ENCODE results near the gene PRR5. TPM values are rescaled to one million over a fixed set of nuclear protein-coding genes. Genes with fewer than 3 reads are reported as not detected.

The PRR5 gene
- total RNA-seq, 2 donors from 2014 or later, result 12.5 to 20.4 TPM

- H3K36me3 ChIP-seq (replicated peaks in 1 of 2; ENCODE audit: insufficient read depth in 1 of 2, low read depth in 2 of 2), result no peaks in the 10 kb centered on the region
Measured at GRCh38 chr22:44728761-44729324, 26.8 kb downstream of the PRR5 start.

GRCh38 chr22:44729391-44730021 lies 27.5 kb downstream of the PRR5 start:
- peak; percentile 25 for ATAC-seq
- Histone ChIP-seq H3K4me1 (no peaks in the 10 kb centered on the region), H3K9me3 (no peaks in the 10 kb centered on the region), H3K27me3 (no peaks in the 10 kb centered on the region), H3K27ac (no peak overlapping the region), H3K4me3 (no peak overlapping the region), H3K36me3 (replicated peaks in 1 of 2; ENCODE audit: insufficient read depth in 1 of 2, low read depth in 2 of 2) (no peaks in the 10 kb centered on the region)
- intact Hi-C loops (cut with DNase I), result no loop called here
- 56 to 90% methylated on average over 16 to 38 of the region's 39 CpGs for WGBS, 2 donors
- TF ChIP-seq POLR2A (IDR thresholded peaks at IDR 0.05), result no peak
- no peak for TF ChIP-seq CTCF (IDR thresholded peaks at IDR 0.05)
- peak in 1 of 4 donors; percentile 35 for DNase-seq

More at GRCh38 chr22:44728761-44729324, 26.8 kb downstream of the PRR5 start:
- H3K27me3 ChIP-seq, result no peaks in the 10 kb centered on the region
- DNase-seq (no peak), ATAC-seq (no peak)
- TF ChIP-seq POLR2A (IDR thresholded peaks at IDR 0.05) (no peak), CTCF (IDR thresholded peaks at IDR 0.05) (no peak)
- no peaks in the 10 kb centered on the region for H3K4me1 ChIP-seq
- no peaks in the 10 kb centered on the region for H3K9me3 ChIP-seq
- intact Hi-C loops (cut with DNase I), result no loop called here
- WGBS, 2 donors, result 67 to 68% methylated on average over 5 to 21 of the region's 21 CpGs
- H3K4me3 ChIP-seq, result no peak overlapping the region
- no peak overlapping the region for H3K27ac ChIP-seq

- Histone ChIP-seq H3K4me3 (no peak overlapping the region), H3K9me3 (no peaks in the 10 kb centered on the region), H3K27me3 (no peaks in the 10 kb centered on the region), H3K36me3 (replicated peaks in 1 of 2; ENCODE audit: insufficient read depth in 1 of 2, low read depth in 2 of 2) (no peaks in the 10 kb centered on the region), H3K4me1 (no peaks in the 10 kb centered on the region), H3K27ac (no peak overlapping the region)
- ATAC-seq (no peak), DNase-seq (no peak)
- intact Hi-C loops (cut with DNase I), result no loop called here
- WGBS, 2 donors, result 69 to 93% methylated on average over 9 to 10 of the region's 14 CpGs
- no peak for TF ChIP-seq CTCF (IDR thresholded peaks at IDR 0.05)
- no peak for TF ChIP-seq POLR2A (IDR thresholded peaks at IDR 0.05)
Measured at GRCh38 chr22:44730022-44730393, 28.0 kb downstream of the PRR5 start.

GRCh38 chr22:44730490-44731356 lies 28.7 kb downstream of the PRR5 start:
- TF ChIP-seq CTCF (IDR thresholded peaks at IDR 0.05) (no peak), POLR2A (IDR thresholded peaks at IDR 0.05) (no peak)
- no peak overlapping the region for H3K27ac ChIP-seq
- no peaks in the 10 kb centered on the region for H3K4me1 ChIP-seq
- intact Hi-C loops (cut with DNase I), result no loop called here
- WGBS, 2 donors, result 67 to 83% methylated on average over 12 to 17 of the region's 19 CpGs
- no peak for DNase-seq
- H3K4me3 ChIP-seq, result no peak overlapping the region
- no peaks in the 10 kb centered on the region for H3K9me3 ChIP-seq
- no peaks in the 10 kb centered on the region for H3K27me3 ChIP-seq
- no peak for ATAC-seq
- no peaks in the 10 kb centered on the region for H3K36me3 ChIP-seq (replicated peaks in 1 of 2; ENCODE audit: insufficient read depth in 1 of 2, low read depth in 2 of 2)

All from body of pancreas (tissue), 4 donors.